Measurements from ENCODE around the gene DPH1.

Gene DPH1

DNA sequence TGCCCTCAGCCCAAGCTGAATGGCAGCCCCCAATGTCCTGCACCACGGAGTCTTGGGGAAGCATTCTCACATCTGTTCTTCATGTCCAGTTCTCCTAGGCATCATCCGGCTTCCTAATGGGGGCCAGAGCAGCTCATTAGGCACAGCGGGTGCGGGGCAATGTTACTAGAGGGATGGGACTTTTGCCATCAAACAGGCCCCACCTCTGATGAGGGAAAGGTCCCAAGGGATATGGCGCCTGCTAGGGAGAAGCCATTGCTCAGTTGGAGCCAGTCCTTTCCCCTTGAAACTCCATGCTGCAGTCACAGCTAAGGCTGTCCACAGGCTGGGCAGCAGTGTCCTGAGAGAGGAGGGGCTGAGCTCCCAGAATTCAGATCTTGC lies 1.7 kb upstream of the DPH1 start:
- no peak for FAIRE-seq

DNA sequence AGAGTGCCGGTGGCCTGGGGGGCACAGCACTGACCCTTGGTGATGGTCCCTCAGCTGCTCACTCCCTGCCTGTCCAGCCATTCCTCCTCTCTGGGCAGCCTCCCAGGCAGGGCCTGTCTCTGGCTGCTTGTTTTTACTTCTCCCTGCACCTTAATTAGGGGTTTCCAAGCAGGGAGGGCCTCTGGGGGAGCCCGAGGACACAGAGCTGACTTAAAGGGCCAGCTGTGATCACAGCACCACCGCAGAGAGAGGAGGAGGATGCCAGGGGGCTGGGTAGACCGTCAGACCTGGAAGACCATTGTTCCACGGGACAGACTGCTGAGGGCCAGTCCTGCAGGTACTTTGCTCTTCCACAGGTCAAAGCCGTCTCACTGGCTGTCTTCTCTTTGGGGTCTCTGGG lies 1.2 kb upstream of the DPH1 start:
- FAIRE-seq: no peak

DNA sequence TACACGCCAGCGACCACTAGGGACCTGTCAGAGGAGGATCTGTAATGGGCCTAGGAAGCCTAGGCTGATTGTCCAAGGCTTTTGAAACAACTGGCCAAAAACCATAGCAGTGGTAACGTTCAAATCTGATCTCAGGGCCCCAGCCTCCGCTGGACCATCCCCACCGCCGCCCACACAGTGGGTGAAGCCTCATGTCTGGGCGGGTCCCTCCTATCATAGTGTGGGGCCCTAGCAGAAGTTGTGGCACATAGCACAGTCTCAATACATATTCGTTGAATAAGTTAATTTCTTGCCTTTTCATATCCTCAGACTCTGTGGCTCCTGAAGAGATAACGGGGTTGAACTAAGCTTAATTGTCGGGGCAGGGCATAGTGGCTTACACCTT lies 818 bp downstream of the DPH1 start:
- FAIRE-seq: no peak

DNA sequence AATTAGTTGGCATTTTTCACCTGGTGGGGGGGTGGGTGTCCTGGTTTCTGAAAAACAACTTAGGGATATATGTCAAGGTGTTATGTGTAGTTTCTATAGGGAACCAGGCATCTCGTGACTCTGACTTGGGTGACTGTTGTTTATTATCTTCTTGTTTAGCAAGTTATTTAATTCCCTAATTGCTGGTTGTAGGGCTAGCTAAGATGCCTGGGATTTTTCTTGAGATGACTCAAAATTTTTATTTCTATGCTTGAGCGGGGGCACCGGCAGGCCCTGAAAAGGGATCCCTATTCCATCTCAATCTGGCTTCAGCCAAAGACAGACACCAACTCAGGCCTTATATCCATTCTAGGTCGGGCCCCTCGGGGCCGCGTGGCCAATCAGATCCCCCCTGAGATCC lies 3.2 kb downstream of the DPH1 start:
- FAIRE-seq: no peak

DNA sequence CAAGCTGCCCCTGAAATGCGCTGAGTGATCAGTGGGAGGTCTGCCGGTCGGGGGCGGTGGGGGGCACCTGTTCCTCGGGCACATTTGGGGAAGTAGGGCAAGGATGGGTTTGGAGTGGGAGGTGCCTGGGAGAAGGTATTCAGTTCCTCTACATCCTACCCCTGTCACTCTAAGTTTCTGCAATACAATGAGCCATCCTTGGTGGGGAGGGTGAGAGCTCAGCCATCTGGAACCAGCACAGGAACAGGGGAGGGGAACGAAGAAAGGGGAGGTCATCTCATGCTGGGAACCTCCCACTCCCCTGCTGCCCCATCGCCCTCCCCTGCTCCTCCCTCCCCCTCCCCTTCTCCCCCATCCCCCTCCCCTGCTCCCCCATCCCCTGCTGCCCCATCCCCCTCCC lies 4.2 kb downstream of the DPH1 start:
- no peak for FAIRE-seq

DNA sequence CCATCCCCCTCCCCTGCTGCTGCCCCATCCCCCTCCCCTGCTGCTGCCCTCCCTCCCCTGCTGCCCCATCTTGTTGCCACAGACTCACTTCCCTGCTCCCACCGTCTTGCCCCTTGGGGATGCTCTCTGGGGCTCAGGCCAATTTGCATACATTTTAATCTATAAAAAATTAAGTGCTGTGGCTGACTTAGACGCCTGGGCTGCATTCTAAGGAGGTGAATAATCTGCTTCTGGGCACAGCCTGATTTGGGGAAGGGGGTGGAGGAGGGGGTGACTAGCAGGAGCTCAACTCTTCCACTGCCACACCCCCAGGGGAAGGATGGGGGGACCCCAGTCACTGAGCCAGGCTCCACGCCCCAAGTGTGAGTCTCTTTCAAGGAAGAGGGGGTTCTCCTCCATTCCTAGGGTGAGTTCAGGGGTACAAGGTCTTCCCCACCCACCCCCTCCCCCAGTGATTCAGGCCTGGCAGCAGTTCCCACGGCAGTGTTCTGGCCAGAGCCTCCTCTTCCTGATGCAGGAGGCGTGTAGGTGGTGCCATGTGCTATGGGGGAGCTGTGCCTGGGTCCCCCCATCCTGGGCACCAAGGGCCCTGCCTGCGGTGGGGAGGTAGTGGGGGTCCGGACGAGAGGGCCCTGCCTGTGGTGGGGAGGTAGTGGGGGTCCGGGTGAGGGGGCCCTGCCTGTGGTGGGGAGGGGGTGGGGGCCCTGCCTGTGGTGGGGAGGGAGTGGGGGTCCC lies 5.0 kb downstream of the DPH1 start:
- no peak for FAIRE-seq

DNA sequence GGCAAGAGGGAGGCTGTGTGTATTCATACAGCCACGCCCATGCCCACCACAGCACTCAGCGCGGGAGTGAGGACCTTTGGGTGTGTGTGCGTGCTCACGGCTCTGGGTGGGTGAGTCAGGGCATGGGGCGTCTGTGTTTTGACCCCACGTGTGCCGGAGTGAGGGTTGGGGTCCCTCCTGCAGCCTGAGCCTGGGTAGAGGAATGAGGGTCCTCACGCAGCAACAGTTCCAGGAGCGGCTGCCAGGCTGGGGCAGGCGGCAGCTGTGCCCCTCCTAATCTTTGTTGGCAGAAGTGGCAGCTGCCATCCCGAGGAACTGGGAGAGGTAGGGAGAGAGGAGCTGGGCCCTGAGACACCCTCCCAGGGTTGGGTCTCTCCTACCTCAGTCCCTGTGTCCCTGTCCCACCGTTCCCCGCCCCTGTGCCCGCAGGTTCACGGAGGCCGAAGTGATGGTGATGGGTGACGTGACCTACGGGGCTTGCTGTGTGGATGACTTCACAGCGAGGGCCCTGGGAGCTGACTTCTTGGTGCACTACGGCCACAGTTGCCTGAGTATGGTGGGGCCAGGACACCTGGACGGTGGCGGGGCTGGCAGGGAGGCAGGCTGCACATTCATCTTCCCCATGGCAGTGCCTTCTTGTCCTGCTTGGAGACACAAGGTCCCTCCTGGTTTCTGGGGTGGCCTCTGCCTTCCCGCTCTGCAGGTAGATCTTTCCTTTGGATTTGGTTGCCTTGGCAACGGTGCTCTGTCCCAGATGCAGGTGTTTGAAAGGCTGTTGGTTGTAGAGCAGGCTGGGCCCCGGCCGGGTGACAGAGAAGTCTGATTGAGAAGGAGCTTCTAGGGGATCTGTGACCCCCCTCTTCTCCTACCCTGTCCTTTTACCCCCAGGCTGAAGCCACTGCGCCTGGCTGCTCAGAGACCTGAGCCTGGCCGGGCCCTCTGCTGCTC lies 5.9 kb downstream of the DPH1 start:
- FAIRE-seq: no peak

DNA sequence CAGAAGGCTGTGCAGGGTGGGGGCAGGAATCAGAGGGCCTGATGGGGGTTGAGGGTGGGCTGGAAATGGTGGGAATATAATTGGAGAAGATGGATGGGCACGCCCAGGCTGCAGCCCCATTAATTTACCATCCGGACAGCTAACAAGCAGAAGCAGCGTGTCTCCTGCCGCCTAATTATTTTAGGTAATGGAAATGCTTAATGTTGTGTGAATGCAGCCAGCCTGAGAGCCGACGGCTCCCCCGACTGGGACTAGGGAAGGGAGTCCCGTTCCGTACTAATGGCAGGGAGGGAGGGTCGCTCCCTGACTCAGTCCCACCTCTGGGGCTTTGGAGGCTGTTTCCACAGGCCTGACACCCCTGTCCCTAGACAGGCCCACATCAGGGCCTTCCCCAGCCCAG lies 7.2 kb downstream of the DPH1 start:
- no peak for FAIRE-seq

DNA sequence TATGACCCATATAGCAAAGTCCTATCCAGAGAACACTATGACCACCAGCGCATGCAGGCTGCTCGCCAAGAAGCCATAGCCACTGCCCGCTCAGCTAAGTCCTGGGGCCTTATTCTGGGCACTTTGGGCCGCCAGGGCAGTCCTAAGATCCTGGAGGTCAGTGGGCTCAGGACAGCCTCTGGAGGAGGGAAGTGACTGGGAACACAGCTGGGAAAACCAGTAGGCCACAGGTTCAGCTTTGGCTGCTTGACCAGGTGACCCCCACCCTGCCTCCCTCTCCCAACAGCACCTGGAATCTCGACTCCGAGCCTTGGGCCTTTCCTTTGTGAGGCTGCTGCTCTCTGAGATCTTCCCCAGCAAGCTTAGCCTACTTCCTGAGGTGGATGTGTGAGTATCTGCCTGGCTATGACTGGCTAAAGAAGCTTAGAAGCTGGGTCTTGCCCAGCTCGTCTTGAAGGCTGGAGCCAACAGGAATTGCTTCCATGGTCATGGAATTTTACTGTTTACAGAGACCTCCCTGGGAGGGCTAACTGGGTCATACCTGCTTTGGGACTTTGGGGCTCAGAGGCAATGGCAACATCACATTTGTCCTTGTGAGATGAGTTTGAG lies 10.4 kb downstream of the DPH1 start:
- no peak for FAIRE-seq

DNA sequence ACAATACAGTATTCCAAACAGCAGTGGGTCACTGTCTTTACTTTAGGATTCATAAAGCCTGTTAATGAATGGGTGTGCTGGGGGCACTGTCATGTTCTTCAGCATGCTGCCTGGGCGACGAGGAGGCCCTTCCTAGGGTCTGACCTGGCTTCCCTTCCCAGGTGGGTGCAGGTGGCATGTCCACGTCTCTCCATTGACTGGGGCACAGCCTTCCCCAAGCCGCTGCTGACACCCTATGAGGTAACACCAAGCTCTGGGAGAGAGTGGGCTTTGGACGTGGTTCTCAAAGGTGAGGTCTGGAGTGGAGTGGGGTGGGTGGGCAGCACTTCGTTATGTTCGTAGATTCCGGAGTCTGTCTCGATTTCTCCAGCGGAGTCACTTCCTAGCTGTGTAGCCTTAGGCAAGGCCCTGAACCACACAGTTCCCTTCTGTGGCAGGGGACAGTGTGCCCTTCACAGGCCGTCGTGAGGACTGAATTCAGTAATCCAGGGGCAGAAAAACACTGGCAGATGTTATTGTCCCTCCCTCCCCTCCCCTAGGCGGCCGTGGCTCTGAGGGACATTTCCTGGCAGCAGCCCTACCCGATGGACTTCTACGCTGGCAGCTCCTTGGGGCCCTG lies 11.1 kb downstream of the DPH1 start:
- no peak for FAIRE-seq

DNA sequence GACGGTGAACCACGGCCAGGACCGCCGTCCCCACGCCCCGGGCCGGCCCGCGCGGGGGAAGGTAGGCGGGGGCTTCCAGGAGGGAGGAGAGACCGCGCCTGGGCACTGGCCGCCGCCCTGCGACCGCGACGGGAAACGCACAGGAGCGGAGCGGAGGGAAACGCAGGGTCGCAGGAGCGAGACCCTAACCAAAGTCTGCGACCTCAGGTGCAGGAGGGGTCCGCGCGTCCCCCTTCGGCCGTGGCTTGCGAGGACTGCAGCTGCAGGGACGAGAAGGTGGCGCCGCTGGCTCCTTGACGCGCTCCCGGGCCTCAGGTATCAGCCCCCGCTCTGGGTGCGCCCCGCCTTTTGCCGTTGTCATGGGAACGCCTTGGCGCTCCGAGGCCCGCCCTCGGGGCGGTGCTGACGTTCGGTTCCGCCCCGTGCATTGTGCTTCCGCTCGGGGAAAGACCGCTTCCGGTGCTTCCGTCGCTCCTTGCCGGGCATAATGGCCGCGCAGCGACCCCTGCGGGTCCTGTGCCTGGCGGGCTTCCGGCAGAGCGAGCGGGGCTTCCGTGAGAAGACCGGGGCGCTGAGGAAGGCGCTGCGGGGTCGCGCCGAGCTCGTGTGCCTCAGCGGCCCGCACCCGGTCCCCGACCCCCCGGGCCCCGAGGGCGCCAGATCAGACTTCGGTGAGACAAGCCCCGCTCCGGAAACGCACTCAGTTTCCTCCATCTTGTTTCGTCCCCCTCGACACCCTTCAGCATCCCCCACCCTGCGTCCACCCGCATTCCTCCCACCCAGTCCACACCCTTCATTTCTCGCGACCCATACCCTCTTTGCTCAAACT lies 11.8 kb downstream of the DPH1 start, which contains the start of gene OVCA2:
OVCA2 (plus strand) TSS at position 462 of the 829 bp plus-strand sequence; CDS start at position 488, 26 bp downstream.
- peak; percentile 69 for FAIRE-seq

DNA sequence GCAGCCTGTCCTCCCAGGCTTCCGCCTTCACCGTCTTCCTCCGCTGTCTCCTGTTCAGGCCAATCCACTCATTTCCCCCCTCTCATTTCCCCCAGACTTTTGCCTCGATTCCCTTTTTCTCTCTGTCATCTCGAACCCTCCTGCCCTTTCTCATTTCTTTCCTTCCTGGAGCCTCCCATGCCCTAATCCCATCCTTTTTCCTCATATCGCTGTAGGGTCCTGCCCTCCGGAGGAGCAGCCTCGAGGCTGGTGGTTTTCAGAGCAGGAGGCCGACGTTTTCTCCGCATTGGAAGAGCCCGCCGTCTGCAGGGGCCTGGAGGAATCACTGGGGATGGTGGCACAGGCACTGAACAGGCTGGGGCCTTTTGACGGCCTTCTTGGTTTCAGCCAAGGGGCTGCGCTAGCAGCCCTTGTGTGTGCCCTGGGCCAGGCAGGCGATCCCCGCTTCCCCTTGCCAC lies 12.5 kb downstream of the DPH1 start:
- FAIRE-seq: no peak

DNA sequence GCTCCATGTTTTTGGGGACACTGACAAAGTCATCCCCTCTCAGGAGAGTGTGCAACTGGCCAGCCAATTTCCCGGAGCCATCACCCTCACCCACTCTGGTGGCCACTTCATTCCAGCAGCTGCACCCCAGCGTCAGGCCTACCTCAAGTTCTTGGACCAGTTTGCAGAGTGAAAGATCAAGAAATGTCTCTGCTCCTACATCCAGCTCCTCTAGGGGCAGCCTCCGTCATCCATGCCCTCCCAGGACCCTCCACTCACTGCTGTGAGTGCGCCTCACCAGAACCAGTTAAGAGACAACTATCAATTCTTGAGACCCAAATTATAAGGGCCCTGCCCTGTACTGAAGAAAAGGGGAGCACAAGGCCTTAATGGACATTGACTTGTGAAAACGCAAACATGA lies 13.0 kb downstream of the DPH1 start:
- no peak for FAIRE-seq

DNA sequence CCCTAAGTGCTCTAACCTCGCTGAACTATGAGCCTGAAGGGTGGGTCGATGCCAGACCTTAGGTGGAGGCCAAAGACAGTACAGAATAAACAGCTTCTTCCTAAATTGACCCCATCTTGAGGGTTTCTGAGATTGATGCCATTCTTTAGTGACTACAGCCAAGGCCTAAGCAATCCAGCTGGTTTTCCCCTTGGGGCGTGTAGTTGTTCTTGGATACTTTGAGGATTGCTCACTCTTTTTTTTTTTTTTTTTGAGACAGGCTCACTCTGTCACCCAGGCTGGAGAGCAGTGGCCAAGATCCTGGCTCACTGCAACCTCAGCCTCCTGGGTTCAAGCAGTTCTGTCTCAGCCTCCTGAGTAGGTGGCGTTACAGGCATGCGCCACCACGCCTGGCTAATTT lies 13.8 kb downstream of the DPH1 start:
- FAIRE-seq: no peak

DNA sequence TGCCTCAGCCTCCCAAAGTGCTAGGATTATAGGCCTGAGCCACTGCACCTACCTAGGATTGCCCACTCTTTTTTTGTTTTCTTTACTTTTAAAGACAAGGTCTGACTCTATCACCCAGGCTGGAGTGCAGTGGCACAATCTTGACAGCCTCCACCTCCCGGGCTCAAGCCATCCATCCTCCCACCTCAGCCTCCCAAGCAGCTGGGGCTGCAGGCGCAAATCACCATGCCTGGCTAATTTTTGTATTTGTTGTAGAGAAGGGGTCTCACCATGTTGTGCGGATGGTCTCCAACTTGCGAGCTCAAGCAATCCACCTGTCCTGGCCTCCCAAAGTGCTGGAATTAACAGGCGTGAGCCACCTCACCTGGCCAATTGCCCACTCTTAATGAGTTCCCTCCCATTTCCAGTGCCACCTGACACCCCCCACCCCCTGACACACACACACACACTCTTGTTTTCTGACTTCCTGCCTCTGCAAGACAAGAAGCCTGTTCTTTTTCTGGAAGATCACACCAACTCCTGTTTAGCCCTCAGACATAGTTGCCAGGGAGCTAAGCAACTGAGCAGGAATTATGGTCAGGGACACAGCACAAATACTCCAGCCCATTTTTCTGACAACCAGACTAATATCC lies 14.4 kb downstream of the DPH1 start:
- no peak for FAIRE-seq

DNA sequence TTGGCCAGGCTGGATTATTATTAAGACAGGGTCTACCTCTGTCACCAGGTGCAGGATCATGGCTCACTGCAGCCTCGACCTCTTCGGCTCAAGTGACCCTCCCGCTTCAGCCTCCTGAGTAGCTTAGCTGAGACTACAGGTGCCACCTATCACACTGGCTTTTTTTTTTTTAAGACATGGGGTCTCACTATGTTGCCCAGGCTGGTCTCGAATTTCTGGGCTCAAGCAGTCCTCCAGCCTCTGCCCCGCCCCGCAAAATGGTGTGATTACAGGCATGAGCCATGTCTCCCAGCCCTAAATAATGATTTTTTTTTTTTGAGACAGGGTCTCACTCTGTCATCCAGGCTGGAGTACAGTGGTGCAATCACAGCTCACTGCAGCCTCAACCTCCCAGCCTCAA lies 17.6 kb downstream of the DPH1 start:
- no peak for FAIRE-seq

DNA sequence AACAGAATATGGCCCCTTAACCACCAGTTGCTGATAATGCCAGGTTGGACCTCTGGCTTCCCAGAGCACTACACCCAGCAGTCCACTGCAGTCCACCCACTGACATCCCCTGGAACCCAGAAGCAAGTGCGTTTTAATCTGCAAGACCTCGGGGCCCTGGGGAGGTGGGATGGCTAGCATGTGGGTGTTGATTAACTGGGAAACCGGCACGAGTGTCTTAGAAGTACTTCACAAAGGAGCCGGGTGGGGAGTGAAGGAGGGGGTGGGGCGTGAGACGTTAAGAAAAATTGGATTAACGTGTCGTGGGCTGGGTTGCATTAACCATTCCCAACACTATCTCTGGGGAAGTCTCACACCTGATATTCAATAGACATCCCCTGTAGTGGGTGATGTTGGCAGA lies 18.9 kb downstream of the DPH1 start:
- FAIRE-seq: no peak

DNA sequence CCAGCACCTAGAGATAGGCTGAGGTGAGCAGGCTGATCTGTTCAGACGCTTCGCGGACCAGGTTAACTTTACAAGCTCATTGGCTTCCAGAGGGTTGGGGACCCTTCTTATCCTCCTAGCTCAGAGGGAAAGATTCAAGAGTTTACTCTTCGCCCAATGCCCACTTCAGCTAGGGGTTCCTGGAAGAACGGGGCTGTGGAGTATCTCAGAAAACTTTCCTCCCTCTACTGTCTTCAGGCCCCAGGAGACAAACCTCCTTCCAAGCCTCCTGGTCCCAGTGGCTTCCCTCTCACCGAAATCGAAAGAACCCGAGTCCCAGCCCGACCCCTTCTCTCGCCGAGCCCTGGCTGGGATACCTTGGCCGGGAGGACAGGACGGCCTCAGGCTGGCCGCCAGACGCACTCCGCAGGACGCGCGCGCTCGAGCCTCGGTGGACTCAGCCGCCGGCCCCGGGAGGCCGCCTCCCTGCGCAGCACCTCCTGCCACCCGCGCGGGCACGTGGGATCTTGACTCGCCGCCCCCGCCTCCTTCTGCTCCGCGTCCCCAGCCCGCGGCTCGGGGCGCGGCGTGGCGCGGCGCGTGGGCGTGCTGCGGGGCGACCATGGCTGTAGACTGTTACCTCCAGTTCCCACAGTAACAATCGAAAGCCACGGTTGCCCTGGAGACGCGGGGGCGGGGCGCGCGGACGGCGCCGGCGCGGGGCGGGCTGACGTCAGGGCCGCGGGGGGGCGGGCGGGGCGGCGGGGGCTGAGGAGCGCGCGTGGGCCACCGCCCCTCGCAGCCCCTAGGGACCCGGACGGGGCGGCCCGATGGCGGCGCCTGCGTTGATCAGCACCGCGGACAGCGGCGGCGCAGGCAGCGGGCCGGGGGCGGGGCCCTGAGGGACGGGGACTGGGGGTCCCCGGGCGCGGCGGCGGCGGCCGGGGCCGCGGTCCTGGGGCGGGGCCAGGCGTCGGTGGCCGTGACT lies 19.7 kb downstream of the DPH1 start:
- no peak for FAIRE-seq

DNA sequence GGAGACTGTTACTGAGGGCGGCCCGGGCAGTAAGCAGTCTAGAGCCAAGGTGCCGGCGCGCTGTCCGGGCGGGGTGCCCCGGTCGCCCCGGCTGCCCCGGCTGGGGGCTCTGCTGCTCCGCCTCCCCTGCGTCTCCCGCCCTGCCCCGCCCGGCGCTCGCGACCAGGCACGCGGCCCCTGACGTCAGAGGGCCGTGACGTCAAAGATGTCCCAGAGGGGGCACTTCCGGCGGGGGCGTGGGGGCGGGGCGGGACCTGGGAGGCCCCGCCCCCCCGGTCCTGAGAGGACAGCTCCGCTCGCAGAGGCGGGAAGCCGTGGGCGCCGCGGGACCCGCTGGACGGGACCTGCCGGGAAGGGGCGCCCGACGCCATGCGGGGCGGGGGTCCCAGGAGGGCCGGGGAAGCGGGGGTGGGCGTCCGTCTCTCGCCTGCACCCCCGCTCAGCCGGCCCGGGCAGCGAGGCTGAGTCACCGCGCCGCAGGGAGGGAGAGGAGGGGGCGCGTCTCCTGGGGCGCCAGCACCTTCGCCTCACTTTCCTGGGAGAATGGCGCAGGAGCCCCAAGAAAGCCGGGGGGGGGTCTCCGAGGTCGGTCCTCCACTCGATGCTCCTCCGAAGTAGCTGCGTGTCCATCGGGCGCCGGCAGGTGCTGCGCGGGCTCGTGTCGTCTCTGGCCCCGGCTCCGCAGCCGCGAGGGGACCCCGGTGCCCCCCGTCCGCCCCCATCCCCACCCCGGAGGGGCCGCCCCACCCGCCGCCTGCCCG lies 20.5 kb downstream of the DPH1 start:
- no peak for FAIRE-seq

Measured in islet of Langerhans (tissue), 1 donor.